UCSD-AML1 (cell line): ENCODE results near the gene MAML3.

Experiments used
- DNase-seq: peaks from one replicate; lab custom pipeline; 2025; ENCODE audit not compliant: unreplicated experiment; lab: John Stamatoyannopoulos, UW

The MAML3 gene

GRCh38 chr4:140048419-140048995, 105.5 kb downstream of the MAML3 start:
- no peak for DNase-seq

- no peak for DNase-seq
These were observed 106.2 kb downstream of the MAML3 start for GRCh38 chr4:140047786-140048185.

- no peak for DNase-seq
These were observed 106.9 kb downstream of the MAML3 start for GRCh38 chr4:140047017-140047640.

- DNase-seq: no peak
These were observed 107.4 kb downstream of the MAML3 start for GRCh38 chr4:140046543-140046942.

GRCh38 chr4:140046016-140046415, 108.0 kb downstream of the MAML3 start:
- no peak for DNase-seq

- no peak for DNase-seq
These were observed 109.6 kb downstream of the MAML3 start for GRCh38 chr4:140044337-140044902.

- no peak for DNase-seq
These were observed 111.3 kb downstream of the MAML3 start for GRCh38 chr4:140042634-140043033.

- no peak for DNase-seq
These were observed 115.9 kb downstream of the MAML3 start for GRCh38 chr4:140038031-140038533.

- DNase-seq: no peak
These were observed 116.5 kb downstream of the MAML3 start for GRCh38 chr4:140037353-140038030.

- DNase-seq: no peak
These were observed 122.3 kb downstream of the MAML3 start for GRCh38 chr4:140031706-140032105.

- no peak for DNase-seq
These were observed 122.9 kb downstream of the MAML3 start for GRCh38 chr4:140031061-140031460.

- DNase-seq: no peak
These were observed 125.1 kb downstream of the MAML3 start for GRCh38 chr4:140028676-140029517.

GRCh38 chr4:140028101-140028500, 125.9 kb downstream of the MAML3 start:
- no peak for DNase-seq

GRCh38 chr4:140027101-140027500, 126.9 kb downstream of the MAML3 start:
- DNase-seq: no peak

GRCh38 chr4:140025470-140025869, 128.5 kb downstream of the MAML3 start:
- no peak for DNase-seq

- DNase-seq: no peak
These were observed 133.3 kb downstream of the MAML3 start for GRCh38 chr4:140020457-140021361.

GRCh38 chr4:140019619-140020347, 134.2 kb downstream of the MAML3 start:
- DNase-seq: no peak

- DNase-seq: no peak
These were observed 134.9 kb downstream of the MAML3 start for GRCh38 chr4:140018931-140019618.

GRCh38 chr4:140014284-140014683, 139.7 kb downstream of the MAML3 start:
- no peak for DNase-seq
